Activated gamma-delta T cell (primary cell): Measurements from ENCODE around the gene ABHD6.
"Not testable (repeated sequence)": the region's sequence is repeated elsewhere in the genome, so short reads cannot be mapped to it uniquely, and the experiment has no call there.

Source experiments
- DNase-seq: peaks from one replicate; lab custom pipeline; 2025; lab: John Stamatoyannopoulos, UW

ABHD6 gene

DNA sequence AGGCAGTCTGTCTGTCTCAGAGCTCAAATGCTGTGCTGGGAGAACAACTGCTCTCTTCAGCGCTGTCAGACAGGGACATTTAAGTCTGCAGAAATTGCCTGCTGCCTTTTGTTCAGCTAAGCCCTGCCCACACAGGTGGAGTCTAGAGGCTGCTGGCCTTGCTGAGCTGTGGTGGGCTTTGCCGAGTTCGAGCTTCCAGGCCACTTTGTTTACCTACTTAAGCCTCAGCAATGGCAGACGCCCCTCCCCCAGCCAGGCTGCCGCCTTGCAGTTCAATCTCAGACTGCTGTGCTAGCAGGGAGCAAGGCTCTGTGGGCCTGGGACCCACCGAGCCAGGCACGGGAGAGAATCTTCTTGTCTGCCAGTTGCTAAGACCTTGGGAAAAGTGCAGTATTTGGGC is 43.5 kb downstream of the ABHD6 start:
- DNase-seq: no peak

- no peak for DNase-seq
Measured at GRCh38 chr3:58285334-58285733, 47.7 kb downstream of the ABHD6 start.

DNA sequence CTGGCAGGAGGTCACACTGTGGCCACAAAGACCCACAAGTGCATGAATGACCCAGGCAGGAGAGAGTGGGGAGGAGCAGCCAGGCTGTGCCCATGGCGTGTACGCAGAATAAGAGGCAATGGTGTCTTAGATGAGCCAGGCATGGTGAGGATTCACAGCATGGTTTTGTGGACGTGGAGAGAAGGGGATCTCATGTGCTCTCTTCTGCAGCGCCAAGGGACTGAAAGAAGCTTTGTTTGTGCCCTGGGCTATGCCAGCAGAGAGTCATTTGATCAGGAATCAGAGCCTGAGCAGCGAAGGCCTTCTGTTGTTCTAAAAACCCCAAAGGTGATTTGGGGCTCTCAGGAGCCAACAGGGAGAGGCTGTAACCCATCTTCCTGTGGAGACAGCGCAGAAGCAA is 49.8 kb downstream of the ABHD6 start:
- DNase-seq: no peak

DNA sequence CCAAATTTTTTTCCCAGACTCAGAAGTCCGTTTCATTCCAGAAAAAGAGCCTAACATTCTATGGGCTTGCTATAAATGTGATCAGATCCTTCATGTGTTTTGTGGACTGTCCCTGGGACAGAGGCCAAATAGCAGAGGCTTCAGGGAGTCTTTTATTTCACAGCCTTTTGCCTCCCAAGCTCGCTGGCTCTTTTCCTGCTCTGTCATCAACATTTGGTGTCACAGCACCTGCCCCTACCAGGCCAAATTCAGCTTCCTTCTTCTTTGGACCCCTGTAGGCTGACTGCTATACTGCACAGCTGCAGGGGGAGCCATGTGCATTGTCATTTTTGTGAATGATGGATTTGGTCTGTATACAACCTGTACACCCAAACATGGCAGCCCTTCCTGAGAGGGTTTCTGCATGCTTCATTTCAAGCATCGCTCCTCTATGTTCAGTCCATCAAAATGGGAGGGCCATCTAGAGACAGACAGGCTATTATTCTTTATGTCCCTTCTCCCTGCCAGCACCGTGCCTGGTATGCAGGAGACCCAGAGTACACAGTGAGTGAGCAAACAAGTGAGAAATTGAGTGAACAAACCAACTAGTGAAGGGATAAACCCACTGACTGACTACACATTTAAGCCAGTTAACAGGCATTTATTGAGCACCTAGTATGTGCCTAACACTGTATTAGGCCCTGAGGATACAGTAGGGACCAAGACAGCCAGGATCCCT is 50.6 kb downstream of the ABHD6 start:
- DNase-seq: no peak

GRCh38 chr3:58288964-58289613 is 51.5 kb downstream of the ABHD6 start:
- not testable (repeated sequence) for DNase-seq

DNA sequence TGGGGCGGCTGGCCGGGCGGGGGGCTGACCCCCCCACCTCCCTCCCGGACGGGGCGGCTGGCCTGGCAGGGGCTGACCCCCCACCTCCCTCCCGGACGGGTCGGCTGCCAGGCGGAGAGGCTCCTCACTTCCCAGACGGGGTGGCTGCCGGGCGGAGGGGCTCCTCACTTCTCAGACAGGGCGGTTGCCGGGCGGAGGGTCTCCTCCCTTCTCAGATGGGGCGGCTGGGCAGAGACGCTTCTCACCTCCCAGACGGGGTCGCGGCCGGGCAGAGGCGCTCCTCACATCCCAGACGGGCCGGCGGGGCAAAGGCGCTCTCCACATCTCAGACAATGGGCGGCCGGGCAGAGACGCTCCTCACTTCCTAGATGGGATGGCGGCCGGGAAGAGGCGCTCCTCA is 52.9 kb downstream of the ABHD6 start:
- not testable (repeated sequence) for DNase-seq

DNA sequence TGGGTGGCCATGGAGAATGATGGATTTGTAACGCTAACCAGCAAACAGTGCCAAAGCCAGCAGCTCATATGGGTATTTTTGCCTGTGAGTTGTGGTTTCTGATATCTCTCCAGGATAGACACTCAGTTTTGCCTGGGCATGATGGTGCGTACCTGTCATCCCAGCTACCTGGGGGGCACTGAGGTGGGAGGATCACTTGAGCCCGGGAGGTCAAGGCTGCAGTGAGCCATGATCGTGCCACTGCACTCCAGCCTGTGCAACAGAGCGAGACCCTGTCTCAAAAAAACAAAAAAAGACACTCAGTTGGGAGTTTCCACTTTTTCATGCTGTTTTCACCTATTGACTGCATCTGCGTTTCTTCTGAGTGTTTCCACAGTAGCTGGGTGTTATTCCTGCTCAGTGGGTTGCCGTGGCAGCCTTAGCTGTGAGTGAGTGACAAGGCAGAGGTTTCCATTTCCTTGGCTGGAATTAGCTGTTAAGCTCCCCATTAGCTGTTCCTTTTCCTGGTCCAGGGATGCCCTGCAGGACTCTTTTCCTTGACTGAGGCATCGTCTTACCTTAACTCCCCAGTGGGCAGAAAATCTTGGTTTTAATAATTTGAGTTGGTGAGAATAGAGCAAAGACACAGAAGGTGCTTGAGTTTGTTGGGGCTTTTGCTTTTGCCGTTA is 54.2 kb downstream of the ABHD6 start:
- DNase-seq: no peak

DNA sequence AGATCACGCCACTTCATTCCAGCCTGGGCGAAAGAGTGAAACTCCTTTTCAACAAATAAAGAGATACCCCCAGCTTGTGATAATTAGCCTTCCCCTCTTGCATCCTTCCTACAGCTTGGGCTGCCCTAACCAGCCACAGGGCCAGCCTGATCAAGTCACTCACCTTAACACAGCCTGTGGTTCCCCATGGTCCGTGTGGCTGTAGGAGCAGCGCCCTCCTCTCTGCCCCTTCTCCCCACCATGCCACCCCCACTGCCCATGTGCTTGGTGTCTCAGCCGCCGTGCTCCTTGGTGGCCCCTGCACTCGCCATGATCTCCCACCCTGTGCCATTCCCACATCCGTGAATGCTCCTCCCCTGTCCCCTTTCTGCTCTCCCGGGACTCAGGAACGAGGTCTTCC is 55.3 kb downstream of the ABHD6 start:
- DNase-seq: no peak

- DNase-seq: no peak
Measured at GRCh38 chr3:58293516-58293915, 55.9 kb downstream of the ABHD6 start.

GRCh38 chr3:58296269-58296668 is 58.7 kb downstream of the ABHD6 start:
- no peak for DNase-seq

DNA sequence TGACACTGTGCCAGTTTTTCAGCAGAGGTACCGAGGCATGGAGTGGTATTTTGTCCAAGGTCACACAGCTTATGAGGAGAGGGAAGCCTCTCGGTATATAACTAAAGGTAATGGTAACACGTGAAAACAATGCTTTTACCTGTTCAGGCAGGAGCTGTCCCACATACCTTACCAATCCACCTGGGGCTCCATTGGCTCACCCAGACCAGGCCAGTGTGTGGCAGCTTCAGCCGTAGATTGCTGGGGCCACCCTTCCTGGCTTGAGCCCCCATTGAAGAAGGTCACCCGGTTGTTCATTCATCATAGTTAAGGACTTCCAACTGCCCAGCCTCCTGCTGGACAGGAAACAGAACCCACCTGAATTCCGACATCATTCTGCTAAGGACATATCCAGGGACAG is 59.3 kb downstream of the ABHD6 start:
- no peak for DNase-seq

DNA sequence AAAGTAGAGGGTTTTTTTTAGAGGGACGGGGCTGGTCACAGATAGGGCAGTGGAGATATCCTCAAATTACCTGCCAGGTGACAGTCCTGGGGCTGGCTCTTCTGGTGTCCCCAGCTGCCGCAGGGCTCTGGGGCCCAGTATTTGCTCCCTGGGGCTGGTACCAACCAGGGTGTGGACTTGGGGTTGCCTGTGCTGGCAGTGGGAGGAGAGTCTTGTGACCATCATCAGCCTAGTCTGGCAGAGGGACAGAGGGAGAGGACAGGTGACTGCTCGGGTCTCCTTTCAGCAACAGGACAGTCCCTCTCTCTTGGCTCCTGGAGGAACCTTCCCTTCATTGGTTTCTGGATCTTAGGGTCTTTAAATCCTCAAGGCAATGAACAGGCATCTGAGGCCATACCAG is 60.6 kb downstream of the ABHD6 start:
- DNase-seq: no peak

GRCh38 chr3:58299075-58299474 is 61.5 kb downstream of the ABHD6 start:
- DNase-seq: no peak

GRCh38 chr3:58299839-58300516 is 62.4 kb downstream of the ABHD6 start:
- no peak for DNase-seq

- DNase-seq: peak; percentile 95
Measured at GRCh38 chr3:58305882-58306711, 68.5 kb downstream of the ABHD6 start, which contains the start of the genes HTD2 and RPP14. HTD2 (plus strand) TSS chr3:58306520; CDS start chr3:58317614, 11,094 bp downstream. RPP14 (plus strand) TSS chr3:58306245; CDS start chr3:58310330, 4,085 bp downstream.

DNA sequence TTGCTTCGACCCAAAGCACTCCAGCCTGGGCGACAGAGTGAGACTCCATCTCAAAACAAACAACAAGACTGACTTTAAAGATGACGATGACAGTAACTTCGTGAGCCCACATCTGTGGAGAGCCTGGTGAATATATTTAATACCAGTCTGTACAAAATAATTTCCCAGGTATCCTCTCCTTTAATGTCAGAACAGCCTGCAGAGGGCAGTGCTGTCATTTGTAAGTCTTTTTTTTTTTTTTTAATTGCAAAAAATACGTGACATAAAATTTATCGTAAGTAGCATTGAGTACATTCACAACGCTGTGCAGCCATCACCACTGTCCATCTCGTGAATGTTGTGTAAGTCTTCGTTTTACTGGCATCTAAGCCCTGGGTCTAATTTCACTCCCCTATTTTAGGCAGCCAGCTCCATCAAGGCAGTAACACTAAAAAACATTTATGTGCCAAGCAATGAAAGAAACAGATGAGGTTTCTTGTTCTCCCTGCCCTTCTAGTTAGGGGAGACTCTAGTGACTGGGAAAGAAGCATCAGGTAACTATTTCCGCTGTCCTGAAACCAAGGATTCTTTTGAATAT is 70.1 kb downstream of the ABHD6 start:
- DNase-seq: no peak

- no peak for DNase-seq
Measured at GRCh38 chr3:58308728-58309127, 71.1 kb downstream of the ABHD6 start.

- no peak for DNase-seq
Measured at GRCh38 chr3:58317811-58318210, 80.2 kb downstream of the ABHD6 start.

GRCh38 chr3:58321791-58322190 is 84.2 kb downstream of the ABHD6 start:
- DNase-seq: no peak

GRCh38 chr3:58322793-58323192 is 85.2 kb downstream of the ABHD6 start:
- no peak for DNase-seq
